Measurements from ENCODE around the gene TMED6. TPM values are rescaled to one million over a fixed set of nuclear protein-coding genes. Genes with fewer than 3 reads are reported as not detected.

The TMED6 gene
- total and polyA plus RNA-seq, 2 of the 8 experiments (the other 6 are each of a cell fraction or from before 2014, with no cell fraction given): not detected

DNA sequence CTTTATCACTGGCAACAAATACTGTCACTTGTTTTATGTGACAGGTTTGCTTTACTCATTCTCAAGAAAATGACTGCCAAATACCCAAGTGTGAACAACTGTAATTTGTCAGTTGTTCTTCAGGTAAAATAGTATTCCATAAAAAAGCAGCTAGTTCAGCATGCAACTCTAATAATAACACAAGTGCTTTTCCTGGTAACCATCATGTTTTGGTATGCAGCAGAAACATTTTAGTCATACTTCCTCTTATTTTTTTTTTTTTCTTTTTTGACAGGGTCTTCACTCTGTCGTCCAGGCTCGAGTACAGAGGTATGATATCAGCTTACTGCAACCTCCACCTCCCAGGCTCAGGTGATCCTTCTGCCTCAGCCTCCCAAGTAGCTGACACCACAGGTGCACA lies 29.6 kb upstream of the TMED6 start:
- Histone ChIP-seq H3K4ac (replicated peaks; ENCODE audit: insufficient read length, low read depth, low read length) (no peak overlapping the region), H2BK12ac (ENCODE audit: low read depth, low read length) (no peak overlapping the region), H2BK20ac (ENCODE audit: low read length) (no peak overlapping the region), H3K23me2 (ENCODE audit: low read depth, low read length) (no peaks in the 10 kb centered on the region), H3K56ac (replicated peaks; ENCODE audit: insufficient read length, low read depth, low read length) (no peak overlapping the region), H3K4me1 (replicated peaks in 1 of 4; ENCODE audit: control insufficient read depth in 3 of 4, insufficient read depth in 4 of 4, low read length in 3 of 4) (no peaks in the 10 kb centered on the region; a peak in 1 of 7 replicates), H3K9ac (replicated peaks in 1 of 4; ENCODE audit: extremely low read depth in 1 of 4, low read depth in 3 of 4, low read length in 3 of 4) (no peak overlapping the region), H4K8ac (ENCODE audit: extremely low read depth, insufficient read depth, low read length) (no peak overlapping the region), H4K5ac (ENCODE audit: insufficient read length, low read depth, low read length) (no peak overlapping the region), H4K20me1 (replicated peaks in 1 of 2; ENCODE audit: control insufficient read depth in 1 of 2, insufficient read depth in 2 of 2, low read length in 2 of 2) (peaks cover 0 to 2% of the 10 kb centered on the region in 2 experiments), H3K18ac (ENCODE audit: extremely low read depth, low read length) (no peak overlapping the region), H3K14ac (ENCODE audit: insufficient read length) (no peak overlapping the region), H2BK5ac (ENCODE audit: low read depth, low read length) (no peak overlapping the region), H2BK15ac (ENCODE audit: low read length) (no peak overlapping the region), H3K79me2 (ENCODE audit: control insufficient read depth in 1 of 2, insufficient read depth in 2 of 2, low read length in 2 of 2) (peaks cover 5 to 36% of the 10 kb centered on the region in 2 experiments), H3K79me1 (ENCODE audit: low read depth, low read length) (no peaks in the 10 kb centered on the region), H3K4me2 (ENCODE audit: insufficient read depth in 1 of 2, low read depth in 2 of 2, low read length in 2 of 2) (no peak overlapping the region), H2AK5ac (ENCODE audit: low read depth, low read length) (no peak overlapping the region), H3K27me3 (replicated peaks in 1 of 4; ENCODE audit: control insufficient read depth in 3 of 4, extremely low read depth in 1 of 4, insufficient read depth in 3 of 4, low read length in 3 of 4) (no peaks in the 10 kb centered on the region), H3K9me3 (ENCODE audit: insufficient read depth in 2 of 2, low read depth in 1 of 2, low read length in 1 of 2) (no peaks in the 10 kb centered on the region), H3K23ac (ENCODE audit: insufficient read length) (no peak overlapping the region), H2BK120ac (replicated peaks; ENCODE audit: low read depth, low read length) (no peak overlapping the region), H2AFZ (ENCODE audit: low read length) (no peak overlapping the region), H3K36me3 (ENCODE audit: control insufficient read depth in 2 of 4, insufficient read depth in 4 of 4, low read length in 3 of 4) (peaks cover 12 to 55% (median 30%) of the 10 kb centered on the region in 4 experiments), H4K91ac (replicated peaks; ENCODE audit: insufficient read length, low read length) (no peak overlapping the region), H3K27ac (ENCODE audit: low read depth, low read length) (no peak overlapping the region), H3K4me3 (ENCODE audit: extremely low read depth in 1 of 4, insufficient read depth in 2 of 4, low read depth in 3 of 4, low read length in 4 of 4) (no peak overlapping the region)
- CTCF ChIA-PET (ENCODE audit: partially characterized antibody): interaction anchor here (0.6 to 2.3 kb wide), 2 partner anchors 14 to 20 kb away, joined by 5 to 9 read pairs; no protein-coding TSS in a partner anchor
- FAIRE-seq (no peak), DNase-seq (ENCODE audit: low read depth in 1 of 2, low spot score in 2 of 2) (no peak)
- WGBS, 2 experiments (ENCODE audit: extremely low coverage in 1 of 2, insufficient coverage in 1 of 2, insufficient read length in 1 of 2, insufficient replicate concordance in 2 of 2, low coverage in 1 of 2, low lambda C conversion rate in 2 of 2, missing lambda C conversion rate in 1 of 2): 95% methylated on average over 2 of the region's 2 CpGs; no CpG with 5 or more reads in 1 of the 2 experiments
- POLR2A ChIA-PET (ENCODE audit: partially characterized antibody): interaction anchor here (0.6 to 1.4 kb wide), 5 partner anchors 13 to 173 kb away, joined by 3 to 4 read pairs (median 3); no protein-coding TSS in a partner anchor
- TF ChIP-seq TCF12 (IDR thresholded peaks at IDR 0.05; ENCODE audit: low read depth, low read length) (no peak), POLR2AphosphoS5 (IDR thresholded peaks at IDR 0.05; ENCODE audit: low read depth, low read length) (no peak), EZH2 (IDR thresholded peaks at IDR 0.05; ENCODE audit: low read depth, low read length, severe bottlenecking) (no peak), BRCA1 (IDR thresholded peaks at IDR 0.05; ENCODE audit: low read depth, low read length) (no peak), GABPA (IDR thresholded peaks at IDR 0.05; ENCODE audit: borderline replicate concordance, insufficient read depth, low read length) (no peak)
